Liver (tissue), 9 donors: ENCODE results near the gene NFIA. TPM values are rescaled to one million over a fixed set of nuclear protein-coding genes. Genes with fewer than 3 reads are reported as not detected.

Experiments
- DNase-seq: peaks from one replicate; pipeline ENCODE4 v3.0.0-alpha.2; 2017; ENCODE audit warnings: low spot score
- H3K27ac ChIP-seq, 2 donors: one replicate each; pipeline ENCODE4 v1.7.0; 2013; ENCODE audit warnings: inconsistent platforms in 2 of 2, low read length in 2 of 2, control low read depth in 1 of 2, low read depth in 1 of 2, mild to moderate bottlenecking in 1 of 2
- H3K27me3 ChIP-seq, 4 donors: one replicate each; pipeline versions ENCODE4 v1.6.1 to v1.7.0; 2013; ENCODE audit warnings: low read length in 3 of 4, inconsistent platforms in 1 of 4, mild to moderate bottlenecking in 1 of 4, moderate library complexity in 1 of 4; ENCODE audit not compliant: control insufficient read depth in 4 of 4, insufficient read depth in 4 of 4
- H3K36me3 ChIP-seq, 4 donors: one replicate each; pipeline versions ENCODE4 v1.6.1 to v1.7.0; 2013; ENCODE audit warnings: low read length in 3 of 4, mild to moderate bottlenecking in 3 of 4, low read depth in 1 of 4, moderate library complexity in 1 of 4; ENCODE audit not compliant: control insufficient read depth in 4 of 4, insufficient read depth in 3 of 4
- H3K4me1 ChIP-seq, 4 donors: one replicate each; pipeline versions ENCODE4 v1.6.1 to v1.7.0; 2013; ENCODE audit warnings: low read length in 3 of 4, mild to moderate bottlenecking in 3 of 4, moderate library complexity in 1 of 4; ENCODE audit not compliant: control insufficient read depth in 4 of 4, insufficient read depth in 4 of 4
- H3K4me3 ChIP-seq, 3 donors: one replicate each; pipeline versions ENCODE4 v1.6.1 to v1.7.0; 2013; ENCODE audit warnings: low read length in 3 of 3, control low read depth in 1 of 3, low read depth in 1 of 3, mild to moderate bottlenecking in 1 of 3
- H3K9ac ChIP-seq, 2 donors: one replicate each; pipeline ENCODE4 v1.7.0; 2013; ENCODE audit warnings: low read length in 2 of 2, mild to moderate bottlenecking in 2 of 2, moderate library complexity in 2 of 2, control low read depth in 1 of 2, low read depth in 1 of 2
- H3K9me3 ChIP-seq, 4 donors: one replicate each; pipeline versions ENCODE4 v1.6.1 to v1.7.0; 2013; ENCODE audit warnings: low read length in 3 of 4; ENCODE audit not compliant: control insufficient read depth in 4 of 4
- EGR1 ChIP-seq, 2 donors: IDR thresholded peaks; 2 replicates each; pipeline ENCODE4 v1.6.1; 2016 to 2018; ENCODE audit warnings: antibody characterized with exemption in 2 of 2, low read depth in 2 of 2
- FOXA1 ChIP-seq: IDR thresholded peaks from 2 replicates; pipeline ENCODE4 v1.6.1; 2016; ENCODE audit warnings: antibody characterized with exemption
- FOXA2 ChIP-seq: IDR thresholded peaks from 2 replicates; pipeline ENCODE4 v1.6.1; 2016; ENCODE audit warnings: antibody characterized with exemption
- GABPA ChIP-seq, 2 donors: IDR thresholded peaks in 1 of 2; conservative IDR thresholded peaks in 1 of 2; 2 replicates each; pipeline ENCODE4 v1.6.1; 2016; ENCODE audit warnings: antibody characterized with exemption in 2 of 2, mild to moderate bottlenecking in 1 of 2, moderate library complexity in 1 of 2
- HNF4A ChIP-seq, 2 donors: conservative IDR thresholded peaks; 2 replicates each; pipeline ENCODE4 v1.6.1; 2016; ENCODE audit warnings: antibody characterized with exemption in 2 of 2, mild to moderate bottlenecking in 2 of 2
- HNF4G ChIP-seq: IDR thresholded peaks from 2 replicates; pipeline ENCODE4 v1.6.1; 2016; ENCODE audit warnings: antibody characterized with exemption
- JUND ChIP-seq, 2 donors: IDR thresholded peaks; 2 replicates each; pipeline ENCODE4 v1.6.1; 2016; ENCODE audit warnings: antibody characterized with exemption in 2 of 2
- NR2F2 ChIP-seq: IDR thresholded peaks from 2 replicates; pipeline ENCODE4 v1.6.1; 2016; ENCODE audit warnings: antibody characterized with exemption
- RAD21 ChIP-seq, 2 donors: IDR thresholded peaks; 2 replicates each; pipeline ENCODE4 v1.6.1; 2016; ENCODE audit warnings: antibody characterized with exemption in 2 of 2, mild to moderate bottlenecking in 2 of 2
- RXRA ChIP-seq, 2 donors: IDR thresholded peaks; 2 replicates each; pipeline ENCODE4 v1.6.1; 2017 to 2018; ENCODE audit warnings: antibody characterized with exemption in 2 of 2, mild to moderate bottlenecking in 1 of 2
- SP1 ChIP-seq: IDR thresholded peaks from 2 replicates; pipeline ENCODE4 v1.6.1; 2018; ENCODE audit warnings: antibody characterized with exemption, mild to moderate bottlenecking
- TAF1 ChIP-seq: conservative IDR thresholded peaks from 2 replicates; pipeline ENCODE4 v1.6.1; 2016; ENCODE audit warnings: antibody characterized with exemption, mild to moderate bottlenecking
- YY1 ChIP-seq: IDR thresholded peaks from 2 replicates; pipeline ENCODE4 v1.6.1; 2016; ENCODE audit warnings: antibody characterized with exemption, mild to moderate bottlenecking
- WGBS: extraction: QIAGEN DNeasy Blood & Tissue Kit; methylation state at CpG from one replicate; pipeline ENCODE4 v1.1.7; 2013; 5-methylcytosine and 5-hydroxymethylcytosine counted together
- polyA plus RNA-seq, 2 donors: library from polyadenylated mRNA; stranded (reverse) in 1 of 2; unstranded in 1 of 2; fragments of 200-250 nt in 1 of 2; fragments of >200 nt in 1 of 2; fragmentation: Nextera tagmentation in 1 of 2; extraction: Ambion mirVana in 1 of 2; gene quantifications; one replicate each; pipeline versions ENCODE4 v1.2.1 to v1.2.3, GENCODE V29; 2013 to 2015
- total RNA-seq, 2 donors: library from RNA; depleted of rRNA; stranded (reverse); fragments of >200 nt; gene quantifications; one replicate each; pipeline ENCODE4 v1.2.3, GENCODE V29; 2014
- TF ChIP-seq, protein P1 (sequence below): fragments of 150-350 bp; IDR thresholded peaks from 2 replicates; pipeline ENCODE4 v1.5.1; 2017; ENCODE audit warnings: improper control_type of control experiment, low read depth, low read length; ENCODE audit not compliant: missing input control
- TF ChIP-seq, protein P2 (sequence below): IDR thresholded peaks from 2 replicates; pipeline ENCODE4 v1.6.1; 2016; ENCODE audit warnings: antibody characterized with exemption
- TF ChIP-seq, protein P3 (sequence below): IDR thresholded peaks from 2 replicates; pipeline ENCODE4 v1.6.1; 2016; ENCODE audit warnings: antibody characterized with exemption
- TF ChIP-seq, protein P4 (sequence below): IDR thresholded peaks from 2 replicates; pipeline ENCODE4 v1.6.1; 2016; ENCODE audit warnings: antibody characterized with exemption
- TF ChIP-seq, protein P5 (sequence below): IDR thresholded peaks from 2 replicates; pipeline ENCODE4 v1.6.1; 2016; ENCODE audit warnings: antibody characterized with exemption, mild to moderate bottlenecking
- donor health status: healthy.
- donor health status: healthy.
- donor health status: healthy.
- donor health status: healthy.
- donor health status: healthy.

Gene NFIA
- total and polyA plus RNA-seq, 4 donors = 6.8 to 53.7 (median 22.2) TPM

DNA sequence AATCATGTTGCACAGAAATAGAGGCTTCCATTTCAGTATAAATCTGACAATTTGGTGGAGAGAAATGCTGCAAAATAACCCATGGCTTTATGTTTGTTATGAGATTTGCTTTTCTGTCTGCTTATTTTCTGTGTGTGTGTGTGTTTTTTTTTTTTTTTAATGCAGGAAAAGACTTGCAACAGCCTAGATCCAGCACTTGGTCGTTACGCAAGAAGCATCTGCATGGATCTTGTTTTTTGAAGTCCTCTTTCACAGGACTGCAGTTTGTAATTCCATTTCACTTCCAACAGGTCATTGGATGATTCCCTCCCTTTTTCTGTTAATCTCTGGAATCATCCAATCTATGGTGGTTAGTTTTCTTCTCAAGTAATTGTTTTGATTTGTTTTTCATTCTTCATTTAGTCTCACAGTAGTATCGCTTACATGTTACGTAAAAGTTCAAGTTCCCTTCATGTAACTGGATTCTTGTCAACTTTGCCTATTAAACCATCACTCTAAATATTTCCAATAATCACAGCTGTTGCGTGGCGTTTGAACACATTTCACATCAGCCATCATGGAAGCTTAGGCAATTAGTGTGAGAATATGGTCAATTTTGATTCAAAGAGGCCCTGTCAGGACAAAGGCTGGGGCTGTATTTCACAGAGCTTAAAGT, 312.9 kb downstream of the NFIA start:
- Histone ChIP-seq H3K9me3 (no peaks in the 10 kb centered on the region), H3K9ac (no peak overlapping the region), H3K4me3 (no peak overlapping the region), H3K4me1 (no peaks in the 10 kb centered on the region), H3K27me3 (no peaks in the 10 kb centered on the region), H3K36me3 (peaks cover 0 to 30% (median 9%) of the 10 kb centered on the region in 4 donors), H3K27ac (no peak overlapping the region)
- TF ChIP-seq, protein P1, sequence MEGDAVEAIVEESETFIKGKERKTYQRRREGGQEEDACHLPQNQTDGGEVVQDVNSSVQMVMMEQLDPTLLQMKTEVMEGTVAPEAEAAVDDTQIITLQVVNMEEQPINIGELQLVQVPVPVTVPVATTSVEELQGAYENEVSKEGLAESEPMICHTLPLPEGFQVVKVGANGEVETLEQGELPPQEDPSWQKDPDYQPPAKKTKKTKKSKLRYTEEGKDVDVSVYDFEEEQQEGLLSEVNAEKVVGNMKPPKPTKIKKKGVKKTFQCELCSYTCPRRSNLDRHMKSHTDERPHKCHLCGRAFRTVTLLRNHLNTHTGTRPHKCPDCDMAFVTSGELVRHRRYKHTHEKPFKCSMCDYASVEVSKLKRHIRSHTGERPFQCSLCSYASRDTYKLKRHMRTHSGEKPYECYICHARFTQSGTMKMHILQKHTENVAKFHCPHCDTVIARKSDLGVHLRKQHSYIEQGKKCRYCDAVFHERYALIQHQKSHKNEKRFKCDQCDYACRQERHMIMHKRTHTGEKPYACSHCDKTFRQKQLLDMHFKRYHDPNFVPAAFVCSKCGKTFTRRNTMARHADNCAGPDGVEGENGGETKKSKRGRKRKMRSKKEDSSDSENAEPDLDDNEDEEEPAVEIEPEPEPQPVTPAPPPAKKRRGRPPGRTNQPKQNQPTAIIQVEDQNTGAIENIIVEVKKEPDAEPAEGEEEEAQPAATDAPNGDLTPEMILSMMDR = no peak
- TF ChIP-seq HNF4G = no peak
- TF ChIP-seq, protein P2, sequence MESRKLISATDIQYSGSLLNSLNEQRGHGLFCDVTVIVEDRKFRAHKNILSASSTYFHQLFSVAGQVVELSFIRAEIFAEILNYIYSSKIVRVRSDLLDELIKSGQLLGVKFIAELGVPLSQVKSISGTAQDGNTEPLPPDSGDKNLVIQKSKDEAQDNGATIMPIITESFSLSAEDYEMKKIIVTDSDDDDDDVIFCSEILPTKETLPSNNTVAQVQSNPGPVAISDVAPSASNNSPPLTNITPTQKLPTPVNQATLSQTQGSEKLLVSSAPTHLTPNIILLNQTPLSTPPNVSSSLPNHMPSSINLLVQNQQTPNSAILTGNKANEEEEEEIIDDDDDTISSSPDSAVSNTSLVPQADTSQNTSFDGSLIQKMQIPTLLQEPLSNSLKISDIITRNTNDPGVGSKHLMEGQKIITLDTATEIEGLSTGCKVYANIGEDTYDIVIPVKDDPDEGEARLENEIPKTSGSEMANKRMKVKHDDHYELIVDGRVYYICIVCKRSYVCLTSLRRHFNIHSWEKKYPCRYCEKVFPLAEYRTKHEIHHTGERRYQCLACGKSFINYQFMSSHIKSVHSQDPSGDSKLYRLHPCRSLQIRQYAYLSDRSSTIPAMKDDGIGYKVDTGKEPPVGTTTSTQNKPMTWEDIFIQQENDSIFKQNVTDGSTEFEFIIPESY = no peak
- no peak for DNase-seq
- WGBS = 85% methylated on average over 6 of the region's 6 CpGs

DNA sequence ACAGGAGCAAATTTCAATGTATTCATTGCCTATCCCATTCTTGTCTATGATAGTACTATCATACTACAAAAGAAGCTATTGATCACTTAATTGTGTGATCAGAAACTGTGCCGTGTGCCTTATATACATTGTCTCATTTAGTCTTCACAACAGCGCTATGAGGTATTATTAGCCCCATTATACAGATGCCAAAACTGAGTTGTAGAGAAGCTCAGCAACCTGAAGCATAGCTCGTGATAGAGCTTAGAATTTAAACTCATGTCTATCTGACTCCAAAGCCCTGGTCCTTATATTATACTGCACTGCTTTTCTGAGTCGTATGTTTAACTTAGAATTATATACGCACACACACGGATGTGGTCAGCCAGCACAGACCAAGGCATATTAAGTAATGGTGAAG, 315.1 kb downstream of the NFIA start:
- Histone ChIP-seq H3K27me3 (no peaks in the 10 kb centered on the region), H3K27ac (no peak overlapping the region), H3K4me1 (no peaks in the 10 kb centered on the region), H3K36me3 (peaks cover 0 to 26% (median 4%) of the 10 kb centered on the region in 4 donors), H3K9me3 (no peaks in the 10 kb centered on the region), H3K9ac (no peak overlapping the region), H3K4me3 (no peak overlapping the region)
- 93% methylated on average over 6 of the region's 6 CpGs for WGBS
- DNase-seq = no peak
- TF ChIP-seq GABPA (IDR thresholded peaks at IDR 0.05 in 1 of 2, conservative IDR thresholded peaks at IDR 0.05 in 1 of 2) = no peak
- TF ChIP-seq, protein P2 = no peak
- TF ChIP-seq JUND (IDR thresholded peaks at IDR 0.05) = no peak
- TF ChIP-seq, protein P1 = no peak
- no peak for TF ChIP-seq RXRA (IDR thresholded peaks at IDR 0.05)
- TF ChIP-seq, protein P3, sequence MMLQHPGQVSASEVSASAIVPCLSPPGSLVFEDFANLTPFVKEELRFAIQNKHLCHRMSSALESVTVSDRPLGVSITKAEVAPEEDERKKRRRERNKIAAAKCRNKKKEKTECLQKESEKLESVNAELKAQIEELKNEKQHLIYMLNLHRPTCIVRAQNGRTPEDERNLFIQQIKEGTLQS = no peak
- TF ChIP-seq RAD21 (IDR thresholded peaks at IDR 0.05) = no peak
- TF ChIP-seq, protein P4, sequence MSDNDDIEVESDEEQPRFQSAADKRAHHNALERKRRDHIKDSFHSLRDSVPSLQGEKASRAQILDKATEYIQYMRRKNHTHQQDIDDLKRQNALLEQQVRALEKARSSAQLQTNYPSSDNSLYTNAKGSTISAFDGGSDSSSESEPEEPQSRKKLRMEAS = no peak
- no peak for TF ChIP-seq EGR1 (IDR thresholded peaks at IDR 0.05; ENCODE audit: low read depth in 2 of 2)
- TF ChIP-seq, protein P5, sequence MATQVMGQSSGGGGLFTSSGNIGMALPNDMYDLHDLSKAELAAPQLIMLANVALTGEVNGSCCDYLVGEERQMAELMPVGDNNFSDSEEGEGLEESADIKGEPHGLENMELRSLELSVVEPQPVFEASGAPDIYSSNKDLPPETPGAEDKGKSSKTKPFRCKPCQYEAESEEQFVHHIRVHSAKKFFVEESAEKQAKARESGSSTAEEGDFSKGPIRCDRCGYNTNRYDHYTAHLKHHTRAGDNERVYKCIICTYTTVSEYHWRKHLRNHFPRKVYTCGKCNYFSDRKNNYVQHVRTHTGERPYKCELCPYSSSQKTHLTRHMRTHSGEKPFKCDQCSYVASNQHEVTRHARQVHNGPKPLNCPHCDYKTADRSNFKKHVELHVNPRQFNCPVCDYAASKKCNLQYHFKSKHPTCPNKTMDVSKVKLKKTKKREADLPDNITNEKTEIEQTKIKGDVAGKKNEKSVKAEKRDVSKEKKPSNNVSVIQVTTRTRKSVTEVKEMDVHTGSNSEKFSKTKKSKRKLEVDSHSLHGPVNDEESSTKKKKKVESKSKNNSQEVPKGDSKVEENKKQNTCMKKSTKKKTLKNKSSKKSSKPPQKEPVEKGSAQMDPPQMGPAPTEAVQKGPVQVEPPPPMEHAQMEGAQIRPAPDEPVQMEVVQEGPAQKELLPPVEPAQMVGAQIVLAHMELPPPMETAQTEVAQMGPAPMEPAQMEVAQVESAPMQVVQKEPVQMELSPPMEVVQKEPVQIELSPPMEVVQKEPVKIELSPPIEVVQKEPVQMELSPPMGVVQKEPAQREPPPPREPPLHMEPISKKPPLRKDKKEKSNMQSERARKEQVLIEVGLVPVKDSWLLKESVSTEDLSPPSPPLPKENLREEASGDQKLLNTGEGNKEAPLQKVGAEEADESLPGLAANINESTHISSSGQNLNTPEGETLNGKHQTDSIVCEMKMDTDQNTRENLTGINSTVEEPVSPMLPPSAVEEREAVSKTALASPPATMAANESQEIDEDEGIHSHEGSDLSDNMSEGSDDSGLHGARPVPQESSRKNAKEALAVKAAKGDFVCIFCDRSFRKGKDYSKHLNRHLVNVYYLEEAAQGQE = no peak
- no peak for TF ChIP-seq HNF4A (conservative IDR thresholded peaks at IDR 0.05)
- TF ChIP-seq FOXA2 = no peak
- no peak for TF ChIP-seq TAF1
- no peak for TF ChIP-seq HNF4G
- TF ChIP-seq NR2F2 = no peak
- TF ChIP-seq FOXA1 = no peak
- TF ChIP-seq YY1 = no peak
- no peak for TF ChIP-seq SP1
